CD14-positive monocyte (primary cell): Measurements from ENCODE around the gene CHD1. TPM values are rescaled to one million over a fixed set of nuclear protein-coding genes. Genes with fewer than 3 reads are reported as not detected.

Source experiments
- DNase-seq, 3 donors: peaks; one replicate each; pipeline ENCODE4 v3.0.0-alpha.2; 2011 to 2022
- H2AFZ ChIP-seq: 2 replicates; pipeline ENCODE4 v1.6.0; 2012; ENCODE audit warnings: mild to moderate bottlenecking, low read depth, low read length, inconsistent platforms; ENCODE audit not compliant: insufficient read depth, poor library complexity, severe bottlenecking
- H3K27ac ChIP-seq, 2 donors: 1 replicate in 1 of 2; 2 replicates in 1 of 2; pipeline ENCODE4 v1.5.1; 2012 to 2013; ENCODE audit warnings: low read length in 2 of 2, control low read depth in 1 of 2, inconsistent platforms in 1 of 2, low read depth in 1 of 2, mild to moderate bottlenecking in 1 of 2
- H3K27me3 ChIP-seq, 2 donors: one replicate each; pipeline versions ENCODE4 v1.6.0 to v1.6.1; 2011 to 2013; ENCODE audit warnings: low read length in 2 of 2; ENCODE audit not compliant: control insufficient read depth in 2 of 2, insufficient read depth in 2 of 2
- H3K36me3 ChIP-seq, 2 donors: replicated peaks in 1 of 2; 1 replicate in 1 of 2; 2 replicates in 1 of 2; pipeline versions ENCODE4 v1.5.1 to v1.6.1; 2012 to 2013; ENCODE audit warnings: low read length in 2 of 2, control low read depth in 1 of 2, inconsistent platforms in 1 of 2, mild to moderate bottlenecking in 1 of 2; ENCODE audit not compliant: insufficient read depth in 2 of 2, control insufficient read depth in 1 of 2
- H3K4me1 ChIP-seq, 2 donors: 1 replicate in 1 of 2; 2 replicates in 1 of 2; pipeline versions ENCODE4 v1.5.1 to v1.6.1; 2012 to 2013; ENCODE audit warnings: low read length in 2 of 2, control low read depth in 1 of 2, inconsistent platforms in 1 of 2, mild to moderate bottlenecking in 1 of 2, moderate library complexity in 1 of 2; ENCODE audit not compliant: insufficient read depth in 2 of 2, control insufficient read depth in 1 of 2
- H3K4me2 ChIP-seq: replicated peaks from 2 replicates; pipeline ENCODE3; 2012; ENCODE audit warnings: low read length, moderate library complexity, mild to moderate bottlenecking; ENCODE audit not compliant: poor library complexity, severe bottlenecking; ENCODE audit errors: extremely low read depth
- H3K4me3 ChIP-seq, 3 experiments: fragments of 200-600 bp in 1 of 3; sonication (generic) in 1 of 3; replicated peaks in 1 of 3; 1 replicate in 2 of 3; 2 replicates in 1 of 3; pipeline ENCODE4 v1.5.1; 2011 to 2013; ENCODE audit warnings: low read length in 3 of 3, mild to moderate bottlenecking in 3 of 3, control low read depth in 2 of 3, low read depth in 2 of 3, inconsistent platforms in 1 of 3, moderate library complexity in 1 of 3
- H3K79me2 ChIP-seq: 2 replicates; pipeline ENCODE4 v1.6.0; 2012; ENCODE audit warnings: mild to moderate bottlenecking, control low read depth, inconsistent platforms, low read length, moderate library complexity; ENCODE audit not compliant: insufficient read depth
- H3K9ac ChIP-seq: 2 replicates; pipeline ENCODE4 v1.6.0; 2017; ENCODE audit warnings: low read length, mild to moderate bottlenecking; ENCODE audit not compliant: insufficient read depth, poor library complexity, severe bottlenecking
- H3K9me3 ChIP-seq, 2 donors: replicated peaks in 1 of 2; 1 replicate in 1 of 2; 2 replicates in 1 of 2; pipeline versions ENCODE4 v1.5.1 to v1.6.1; 2012 to 2013; ENCODE audit warnings: low read length in 2 of 2, control low read depth in 1 of 2; ENCODE audit not compliant: control insufficient read depth in 1 of 2, insufficient read depth in 1 of 2
- H4K20me1 ChIP-seq: 2 replicates; pipeline ENCODE4 v1.6.0; 2012; ENCODE audit warnings: mild to moderate bottlenecking, low read length, control low read depth, moderate library complexity; ENCODE audit not compliant: insufficient read depth
- H3K27ac Mint-ChIP-seq, 7 donors: one replicate each; pipeline ENCODE4 v1.8.0; 2020; ENCODE audit warnings: mild to moderate bottlenecking in 7 of 7, mixed read lengths in 7 of 7, moderate library complexity in 6 of 7, inconsistent platforms in 2 of 7
- H3K27me3 Mint-ChIP-seq, 3 donors: one replicate each; pipeline ENCODE4 v1.8.0; 2021 to 2022; ENCODE audit warnings: low read depth in 3 of 3, mild to moderate bottlenecking in 3 of 3, mixed read lengths in 3 of 3, moderate library complexity in 3 of 3, inconsistent platforms in 1 of 3
- H3K36me3 Mint-ChIP-seq, 2 donors: one replicate each; pipeline ENCODE4 v1.8.0; 2020; ENCODE audit warnings: mixed read lengths in 2 of 2, inconsistent platforms in 1 of 2, mild to moderate bottlenecking in 1 of 2
- H3K4me1 Mint-ChIP-seq: one replicate; pipeline ENCODE4 v1.8.0; 2020; ENCODE audit warnings: mild to moderate bottlenecking, mixed read lengths
- H3K4me3 Mint-ChIP-seq, 2 donors: one replicate each; pipeline ENCODE4 v1.8.0; 2020; ENCODE audit warnings: mild to moderate bottlenecking in 2 of 2, mixed read lengths in 2 of 2, moderate library complexity in 1 of 2
- H3K9me3 Mint-ChIP-seq, 7 donors: one replicate each; pipeline ENCODE4 v1.8.0; 2020 to 2022; ENCODE audit warnings: mixed read lengths in 7 of 7, mild to moderate bottlenecking in 6 of 7, moderate library complexity in 6 of 7, inconsistent platforms in 2 of 7
- WGBS: methylation state at CpG from one replicate; pipeline ENCODE4 v1.1.5; 2013; ENCODE audit warnings: missing lambda C conversion rate; ENCODE audit not compliant: insufficient coverage; 5-methylcytosine and 5-hydroxymethylcytosine counted together
- intact Hi-C, 2 donors: fragments of 100-400 bp; cut with micrococcal nuclease; formaldehyde crosslinking; loops; one replicate each; pipeline versions ENCODE4 v1.15.0 to v1.15.1; 2023
- polyA plus RNA-seq, 3 donors: library from polyadenylated mRNA; depleted of rRNA in 1 of 3; unstranded in 2 of 3; stranded (reverse) in 1 of 3; fragments of 300-500 nt in 2 of 3; fragments of >200 nt in 1 of 3; fragmentation: Illumina TruSeq in 2 of 3; gene quantifications; 1 replicate in 2 of 3; 2 replicates in 1 of 3; pipeline ENCODE4 v1.2.3, GENCODE V29; 2012 to 2021
- TF ChIP-seq, protein P1 (sequence below): fragments of 200-600 bp; IDR thresholded peaks from one replicate; pipeline ENCODE4 v1.8.0; 2022; ENCODE audit warnings: antibody characterized with exemption, mild to moderate bottlenecking

CHD1 gene
- polyA plus RNA-seq, 3 donors, result 3.1 to 45.7 (median 6.7) TPM

DNA sequence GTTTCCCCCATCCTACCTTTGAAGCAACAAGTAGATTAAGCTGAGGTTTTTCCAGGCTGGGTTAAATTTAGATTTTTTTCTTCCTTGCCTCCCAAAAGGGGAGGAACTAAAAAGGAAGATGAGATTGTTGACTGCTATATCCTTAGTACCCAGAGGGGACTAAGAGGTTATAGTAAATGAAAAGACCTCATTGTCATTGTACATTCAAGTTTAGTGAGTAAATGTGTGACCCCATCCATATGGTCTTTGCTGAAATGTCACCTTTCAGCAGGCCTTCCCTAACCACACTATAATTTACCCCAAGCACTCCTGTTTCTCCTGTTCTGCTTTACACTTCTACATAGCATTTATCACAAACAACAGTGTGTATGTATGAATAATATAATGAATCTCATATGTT, 35.8 kb upstream of the CHD1 start:
- H2AFZ ChIP-seq, result no peak overlapping the region
- no peak overlapping the region for H3K27ac Mint-ChIP-seq
- no peaks in the 10 kb centered on the region for H3K36me3 ChIP-seq
- H3K4me2 ChIP-seq, result no peak overlapping the region
- intact Hi-C loops, result no loop called here
- no peak overlapping the region for H3K4me3 ChIP-seq
- H3K4me3 Mint-ChIP-seq, result no peak overlapping the region
- no peaks in the 10 kb centered on the region for H3K27me3 ChIP-seq
- no peak overlapping the region for H3K27ac ChIP-seq
- H3K27me3 Mint-ChIP-seq, result no peaks in the 10 kb centered on the region
- H3K9me3 ChIP-seq, result peaks cover 0 to 4% of the 10 kb centered on the region in 2 donors
- no peaks in the 10 kb centered on the region for H3K79me2 ChIP-seq
- H3K4me1 ChIP-seq, result peaks cover 0 to 3% of the 10 kb centered on the region in 2 donors
- H3K9ac ChIP-seq, result no peak overlapping the region
- H3K36me3 Mint-ChIP-seq, result peaks cover 1 to 5% of the 10 kb centered on the region in 2 donors
- H3K9me3 Mint-ChIP-seq, result peaks cover 0 to 14% (median 6%) of the 10 kb centered on the region in 7 donors
- H3K4me1 Mint-ChIP-seq, result peaks cover 19% of the 10 kb centered on the region
- TF ChIP-seq, protein P1, sequence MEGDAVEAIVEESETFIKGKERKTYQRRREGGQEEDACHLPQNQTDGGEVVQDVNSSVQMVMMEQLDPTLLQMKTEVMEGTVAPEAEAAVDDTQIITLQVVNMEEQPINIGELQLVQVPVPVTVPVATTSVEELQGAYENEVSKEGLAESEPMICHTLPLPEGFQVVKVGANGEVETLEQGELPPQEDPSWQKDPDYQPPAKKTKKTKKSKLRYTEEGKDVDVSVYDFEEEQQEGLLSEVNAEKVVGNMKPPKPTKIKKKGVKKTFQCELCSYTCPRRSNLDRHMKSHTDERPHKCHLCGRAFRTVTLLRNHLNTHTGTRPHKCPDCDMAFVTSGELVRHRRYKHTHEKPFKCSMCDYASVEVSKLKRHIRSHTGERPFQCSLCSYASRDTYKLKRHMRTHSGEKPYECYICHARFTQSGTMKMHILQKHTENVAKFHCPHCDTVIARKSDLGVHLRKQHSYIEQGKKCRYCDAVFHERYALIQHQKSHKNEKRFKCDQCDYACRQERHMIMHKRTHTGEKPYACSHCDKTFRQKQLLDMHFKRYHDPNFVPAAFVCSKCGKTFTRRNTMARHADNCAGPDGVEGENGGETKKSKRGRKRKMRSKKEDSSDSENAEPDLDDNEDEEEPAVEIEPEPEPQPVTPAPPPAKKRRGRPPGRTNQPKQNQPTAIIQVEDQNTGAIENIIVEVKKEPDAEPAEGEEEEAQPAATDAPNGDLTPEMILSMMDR, result no peak
- no peak for DNase-seq
- no peaks in the 10 kb centered on the region for H4K20me1 ChIP-seq

DNA sequence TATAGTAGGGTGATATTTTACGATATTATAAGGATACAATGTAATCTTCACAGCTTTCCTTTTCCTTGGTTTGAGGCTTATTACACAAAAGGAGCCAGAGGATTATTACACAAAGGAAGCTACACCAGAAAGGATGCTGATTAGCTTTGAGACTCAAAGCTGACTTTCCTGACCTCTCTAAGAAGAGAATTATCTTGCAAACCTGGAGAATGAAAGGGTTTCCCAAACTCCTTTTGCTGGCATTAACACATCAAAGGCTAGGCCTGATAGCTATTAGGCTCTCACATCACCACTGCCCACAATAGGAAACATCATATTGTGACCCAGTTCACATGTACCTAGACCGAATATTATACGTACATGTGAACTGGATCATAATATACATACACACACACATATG, 34.2 kb upstream of the CHD1 start:
- Histone ChIP-seq H4K20me1 (no peaks in the 10 kb centered on the region), H3K79me2 (no peaks in the 10 kb centered on the region), H3K4me2 (no peak overlapping the region), H3K4me1 (peaks cover 0 to 3% of the 10 kb centered on the region in 2 donors), H3K27me3 (no peaks in the 10 kb centered on the region), H3K9me3 (peaks cover 0 to 4% of the 10 kb centered on the region in 2 donors), H3K4me3 (no peak overlapping the region), H3K9ac (no peak overlapping the region), H2AFZ (no peak overlapping the region), H3K27ac (no peak overlapping the region), H3K36me3 (no peaks in the 10 kb centered on the region)
- H3K36me3 Mint-ChIP-seq, result peaks cover 1 to 5% of the 10 kb centered on the region in 2 donors
- H3K9me3 Mint-ChIP-seq, result peaks cover 0 to 14% (median 6%) of the 10 kb centered on the region in 7 donors
- H3K4me3 Mint-ChIP-seq, result no peak overlapping the region
- H3K27me3 Mint-ChIP-seq, result no peaks in the 10 kb centered on the region
- intact Hi-C loops, result no loop called here
- H3K4me1 Mint-ChIP-seq, result peaks cover 19% of the 10 kb centered on the region
- DNase-seq, result no peak
- H3K27ac Mint-ChIP-seq, result no peak overlapping the region
- TF ChIP-seq, protein P1, result no peak
- 89% methylated on average over 2 of the region's 3 CpGs for WGBS
